Fibroblast of lung (primary cell): ENCODE results near the gene CR1.

ENCODE experiments used
- CTCF ChIP-seq, 2 donors: IDR thresholded peaks in 1 of 2; conservative IDR thresholded peaks in 1 of 2; 1 replicate in 1 of 2; 2 replicates in 1 of 2; pipeline ENCODE4 v1.5.1; 2011 to 2012; ENCODE audit warnings: low read length in 2 of 2, control low read depth in 1 of 2, inconsistent platforms in 1 of 2, low read depth in 1 of 2, mild to moderate bottlenecking in 1 of 2
- EZH2 ChIP-seq: IDR thresholded peaks from 2 replicates; pipeline ENCODE4 v1.5.1; 2012; ENCODE audit warnings: low read length, control low read depth, mild to moderate bottlenecking; ENCODE audit errors: missing control alignments

GRCh38 chr1:207462535-207462934, 33.4 kb upstream of the CR1 start:
- TF ChIP-seq CTCF (conservative IDR thresholded peaks at IDR 0.05 in 1 of 2, IDR thresholded peaks at IDR 0.05 in 1 of 2; ENCODE audit: low read depth in 1 of 2, low read length in 2 of 2) (no peak), EZH2 (no peak)
